Measurements from ENCODE around the gene HAVCR2. TPM values are rescaled to one million over a fixed set of nuclear protein-coding genes. Genes with fewer than 3 reads are reported as not detected.

The HAVCR2 gene
- total RNA-seq, 2 donors from 2014 or later = 1.3 to 3.1 TPM

DNA sequence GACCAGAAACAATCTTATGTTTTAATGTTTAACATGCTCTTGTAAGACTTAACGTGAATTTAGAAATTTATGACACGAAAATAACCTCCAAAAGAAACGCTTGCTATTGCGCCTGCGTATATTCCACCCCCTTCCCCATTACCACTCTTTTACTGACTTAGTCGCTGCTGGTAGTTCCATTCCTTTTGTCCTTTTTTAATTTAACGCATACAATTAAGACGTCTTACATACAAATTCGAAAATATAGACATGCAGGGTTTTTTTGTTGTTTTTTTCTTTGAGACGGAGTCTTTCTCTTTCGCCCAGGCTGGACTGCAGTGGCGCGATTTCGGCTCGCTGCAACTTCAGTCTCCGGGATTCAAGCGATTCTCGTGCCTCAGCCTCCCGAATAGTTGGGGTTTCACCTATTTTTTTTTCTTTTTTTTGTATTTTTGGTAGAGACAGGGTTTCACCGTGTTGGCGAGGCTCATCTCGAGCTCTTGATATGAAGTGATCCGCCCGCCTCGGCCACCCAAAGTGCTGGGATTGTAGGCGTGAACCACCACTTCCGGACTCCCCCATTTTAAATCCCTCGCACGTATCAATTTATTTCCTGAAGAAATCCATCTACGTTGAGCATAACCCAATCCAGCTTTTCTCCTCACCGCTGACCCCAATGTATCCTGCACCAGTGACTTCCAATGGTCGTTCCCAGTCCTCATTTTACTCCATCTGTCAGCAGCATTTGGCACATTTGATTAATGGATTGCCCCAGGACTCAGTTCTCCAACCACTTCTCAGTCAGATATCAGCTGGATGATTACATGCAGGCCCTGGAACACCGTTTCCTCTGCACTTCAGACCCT lies 34.5 kb upstream of the HAVCR2 start:
- Histone ChIP-seq H3K27me3 (no peaks in the 10 kb centered on the region), H3K27ac (peak overlapping the region; percentile 91), H3K36me3 (peaks cover 3% of the 10 kb centered on the region), H3K4me3 (peak overlapping the region; percentile 89), H3K4me1 (peaks cover 10% of the 10 kb centered on the region), H3K9me3 (no peaks in the 10 kb centered on the region), H3K9ac (ENCODE audit: low read depth in 2 of 2, low read length in 2 of 2) (peak overlapping the region; percentile 42 to 66)
- intact Hi-C loops (cut with DNase I) = loop anchor here (10.0 kb wide), 1 partner anchor 101 kb away; no protein-coding TSS in a partner anchor
- DNase-seq = peak; percentile 59
- TF ChIP-seq, protein P1, sequence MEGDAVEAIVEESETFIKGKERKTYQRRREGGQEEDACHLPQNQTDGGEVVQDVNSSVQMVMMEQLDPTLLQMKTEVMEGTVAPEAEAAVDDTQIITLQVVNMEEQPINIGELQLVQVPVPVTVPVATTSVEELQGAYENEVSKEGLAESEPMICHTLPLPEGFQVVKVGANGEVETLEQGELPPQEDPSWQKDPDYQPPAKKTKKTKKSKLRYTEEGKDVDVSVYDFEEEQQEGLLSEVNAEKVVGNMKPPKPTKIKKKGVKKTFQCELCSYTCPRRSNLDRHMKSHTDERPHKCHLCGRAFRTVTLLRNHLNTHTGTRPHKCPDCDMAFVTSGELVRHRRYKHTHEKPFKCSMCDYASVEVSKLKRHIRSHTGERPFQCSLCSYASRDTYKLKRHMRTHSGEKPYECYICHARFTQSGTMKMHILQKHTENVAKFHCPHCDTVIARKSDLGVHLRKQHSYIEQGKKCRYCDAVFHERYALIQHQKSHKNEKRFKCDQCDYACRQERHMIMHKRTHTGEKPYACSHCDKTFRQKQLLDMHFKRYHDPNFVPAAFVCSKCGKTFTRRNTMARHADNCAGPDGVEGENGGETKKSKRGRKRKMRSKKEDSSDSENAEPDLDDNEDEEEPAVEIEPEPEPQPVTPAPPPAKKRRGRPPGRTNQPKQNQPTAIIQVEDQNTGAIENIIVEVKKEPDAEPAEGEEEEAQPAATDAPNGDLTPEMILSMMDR (IDR thresholded peaks at IDR 0.05) = no peak

DNA sequence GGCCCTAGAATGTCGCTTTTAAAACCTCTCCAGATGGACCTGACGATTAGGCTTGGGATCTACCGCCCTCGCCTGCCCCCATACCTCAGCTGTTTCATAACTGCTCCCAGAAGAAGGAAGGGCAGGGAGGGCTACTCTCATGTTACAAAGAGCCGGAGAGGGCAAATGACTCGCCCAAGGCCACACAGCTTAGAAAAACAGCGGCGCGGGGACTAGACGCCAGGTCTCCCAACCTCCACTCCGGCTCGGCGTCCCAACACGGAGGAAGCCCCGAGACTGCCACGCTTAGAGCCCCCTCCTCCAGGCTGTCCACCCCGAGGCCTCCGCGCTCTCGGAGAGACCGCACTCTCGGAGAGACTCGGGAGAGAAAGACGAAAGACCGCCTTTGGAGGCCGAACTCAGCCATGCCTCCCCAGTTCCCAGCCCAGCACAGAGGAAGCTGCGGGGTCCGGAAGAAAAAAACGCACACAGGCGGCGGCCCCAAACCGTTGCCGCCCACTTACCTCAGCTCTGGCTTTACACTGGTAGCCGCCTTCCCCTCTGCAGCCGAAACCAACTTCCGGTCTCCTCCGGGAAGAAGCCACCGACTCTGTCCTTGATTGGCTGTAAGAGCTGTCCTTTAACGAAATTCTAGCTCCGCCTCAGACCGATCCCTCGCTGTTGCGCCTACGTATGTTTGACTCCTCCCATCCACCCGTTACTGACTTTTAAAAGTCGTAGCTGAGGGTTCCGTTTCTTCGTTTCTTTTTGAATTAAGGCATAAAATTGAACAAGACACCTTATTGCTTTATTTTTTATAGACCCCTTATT lies 33.7 kb upstream of the HAVCR2 start, which contains the start of gene MED7:
Gene MED7 (minus strand): TSS at position 549 of the 810 bp plus-strand sequence. CDS start 3,434 bp downstream, outside the sequence.
- Histone ChIP-seq H3K27me3 (no peaks in the 10 kb centered on the region), H3K9me3 (no peaks in the 10 kb centered on the region), H3K4me3 (peak within 1 kb of the TSS; percentile 89), H3K27ac (peak within 1 kb of the TSS; percentile 91), H3K9ac (ENCODE audit: low read depth in 2 of 2, low read length in 2 of 2) (peak within 1 kb of the TSS; percentile 86 to 99), H3K36me3 (peaks cover 3% of the 10 kb centered on the region), H3K4me1 (peaks cover 10% of the 10 kb centered on the region)
- TF ChIP-seq, protein P1 (IDR thresholded peaks at IDR 0.05) = no peak
- intact Hi-C loops (cut with DNase I) = loop anchor here (10.0 kb wide), 1 partner anchor 102 kb away; no protein-coding TSS in a partner anchor
- DNase-seq = peak; percentile 96

DNA sequence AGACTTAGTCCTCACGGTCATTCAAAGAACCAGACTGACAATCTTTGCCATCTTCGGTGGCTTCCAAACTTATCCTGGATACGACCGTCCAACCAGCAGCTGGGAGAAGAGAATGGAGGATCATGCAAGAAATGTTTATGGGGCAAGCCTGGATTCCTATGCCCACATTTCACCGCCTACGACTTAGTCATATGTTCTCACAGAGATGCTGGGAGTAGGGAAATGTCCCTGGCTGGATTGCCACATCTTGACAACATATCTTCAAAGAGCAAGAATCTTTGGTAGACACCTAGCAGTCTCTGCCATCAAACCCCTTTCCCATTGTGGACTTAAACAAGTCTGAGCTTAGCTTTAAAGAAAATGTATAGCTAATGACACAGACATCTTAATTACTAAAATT lies 28.8 kb upstream of the HAVCR2 start:
- H3K27ac ChIP-seq = no peak overlapping the region
- H3K4me3 ChIP-seq = no peak overlapping the region
- intact Hi-C loops (cut with DNase I) = loop anchor here (10.0 kb wide), 1 partner anchor 303 kb away; no protein-coding TSS in a partner anchor
- H3K9me3 ChIP-seq = no peaks in the 10 kb centered on the region
- no peak overlapping the region for H3K9ac ChIP-seq (ENCODE audit: low read depth in 2 of 2, low read length in 2 of 2)
- peaks cover 3% of the 10 kb centered on the region for H3K36me3 ChIP-seq
- TF ChIP-seq, protein P1 (IDR thresholded peaks at IDR 0.05) = no peak
- no peaks in the 10 kb centered on the region for H3K27me3 ChIP-seq
- H3K4me1 ChIP-seq = peaks cover 10% of the 10 kb centered on the region
- DNase-seq = no peak

DNA sequence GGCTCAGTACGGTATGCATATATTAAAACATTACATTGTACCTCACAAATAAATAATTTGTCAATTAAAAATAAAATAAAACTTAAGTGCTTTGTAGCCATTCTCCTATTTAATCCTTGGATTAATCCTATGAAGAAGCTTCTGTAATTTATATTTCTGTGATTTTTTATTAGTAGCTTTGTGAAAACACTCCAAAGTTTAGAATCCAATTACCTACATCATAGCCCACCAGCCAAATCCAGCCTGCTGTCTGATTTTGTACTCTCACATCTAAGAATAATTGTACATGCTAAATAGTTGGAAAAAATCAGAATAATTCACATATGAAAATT lies 23.4 kb upstream of the HAVCR2 start:
- no peaks in the 10 kb centered on the region for H3K27me3 ChIP-seq
- no peaks in the 10 kb centered on the region for H3K9me3 ChIP-seq
- H3K4me3 ChIP-seq = no peak overlapping the region
- no peak overlapping the region for H3K9ac ChIP-seq (ENCODE audit: low read depth in 2 of 2, low read length in 2 of 2)
- intact Hi-C loops (cut with DNase I) = loop anchor here (10.0 kb wide), 1 partner anchor 297 kb away; no protein-coding TSS in a partner anchor
- no peaks in the 10 kb centered on the region for H3K36me3 ChIP-seq
- no peak for DNase-seq
- H3K4me1 ChIP-seq = no peaks in the 10 kb centered on the region
- TF ChIP-seq, protein P1 (IDR thresholded peaks at IDR 0.05) = no peak
- no peak overlapping the region for H3K27ac ChIP-seq

DNA sequence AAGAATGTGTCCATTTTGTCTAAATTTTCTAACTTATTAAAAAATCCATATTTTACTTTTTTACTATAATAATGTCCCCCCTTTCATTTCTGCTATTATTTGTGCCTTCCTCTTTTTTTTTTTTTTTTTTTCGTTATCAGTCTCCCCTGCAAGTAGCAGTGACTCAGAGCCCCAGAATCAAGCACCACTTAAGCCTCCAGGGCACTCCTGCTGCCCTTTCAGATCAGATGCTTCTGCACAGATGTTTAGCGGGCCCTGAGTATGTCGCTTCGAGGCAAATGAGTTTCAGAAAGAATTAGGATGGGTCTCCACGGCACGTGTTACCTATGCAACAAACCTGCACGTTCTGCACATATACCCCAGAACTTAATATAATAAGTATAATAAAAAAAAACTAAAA lies 22.1 kb upstream of the HAVCR2 start:
- no peak overlapping the region for H3K9ac ChIP-seq (ENCODE audit: low read depth in 2 of 2, low read length in 2 of 2)
- H3K27me3 ChIP-seq = no peaks in the 10 kb centered on the region
- no peak for DNase-seq
- no peak overlapping the region for H3K27ac ChIP-seq
- no peaks in the 10 kb centered on the region for H3K4me1 ChIP-seq
- TF ChIP-seq, protein P1 (IDR thresholded peaks at IDR 0.05) = no peak
- H3K9me3 ChIP-seq = no peaks in the 10 kb centered on the region
- no peak overlapping the region for H3K4me3 ChIP-seq
- intact Hi-C loops (cut with DNase I) = loop anchor here (10.0 kb wide), 1 partner anchor 296 kb away; no protein-coding TSS in a partner anchor
- H3K36me3 ChIP-seq = no peaks in the 10 kb centered on the region

All from colonic mucosa (tissue), 4 donors.